Spleen (tissue), 7 donors: ENCODE measurements around the gene PARD3B.

ENCODE experiments used
- POLR2AphosphoS5 ChIP-seq, 3 donors: sonication (generic); formaldehyde crosslinking; IDR thresholded peaks; one replicate each; pipeline ENCODE4 v1.5.1; 2017; ENCODE audit warnings: antibody characterized with exemption in 3 of 3
- TF ChIP-seq, protein P1 (sequence below), 11 experiments: fragments of 200-600 bp in 7 of 11; fragments of 450-650 bp in 4 of 11; sonication (generic) in 4 of 11; IDR thresholded peaks in 8 of 11; conservative IDR thresholded peaks in 3 of 11; 1 replicate in 7 of 11; 2 replicates in 4 of 11; pipeline versions ENCODE4 v1.4.0 to v1.8.0; 2016 to 2021; ENCODE audit warnings: antibody characterized with exemption in 11 of 11, inconsistent platforms in 4 of 11, mild to moderate bottlenecking in 1 of 11
- donor health status: DM: no; HTN: no; CAD: no; lungs with moderate emphysema.
- donor health status: DM: no; HTN: no; CAD: no.
- donor health status: DM: no; HTN: no; CAD: no.

DNA sequence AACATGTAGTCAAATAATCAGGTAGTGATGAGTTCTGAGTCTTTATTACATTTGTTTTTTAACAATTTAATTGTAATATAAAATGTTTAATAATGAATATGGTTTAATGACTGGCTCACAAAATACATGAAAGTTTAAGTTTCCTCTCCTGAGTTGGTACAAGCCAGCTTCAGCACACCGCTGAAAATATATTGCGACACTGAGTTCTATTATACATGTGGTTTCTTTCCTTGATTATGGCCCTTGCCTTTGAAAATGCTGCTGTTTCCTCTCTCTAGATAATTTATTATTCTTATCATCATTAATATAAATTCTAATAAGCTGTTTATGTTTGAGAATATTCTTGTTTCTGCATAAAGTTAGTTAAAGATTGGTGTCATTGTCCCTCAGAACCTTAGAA lies 249.3 kb downstream of the PARD3B start:
- no peak for TF ChIP-seq POLR2AphosphoS5 (IDR thresholded peaks at IDR 0.05)
- TF ChIP-seq, protein P1, sequence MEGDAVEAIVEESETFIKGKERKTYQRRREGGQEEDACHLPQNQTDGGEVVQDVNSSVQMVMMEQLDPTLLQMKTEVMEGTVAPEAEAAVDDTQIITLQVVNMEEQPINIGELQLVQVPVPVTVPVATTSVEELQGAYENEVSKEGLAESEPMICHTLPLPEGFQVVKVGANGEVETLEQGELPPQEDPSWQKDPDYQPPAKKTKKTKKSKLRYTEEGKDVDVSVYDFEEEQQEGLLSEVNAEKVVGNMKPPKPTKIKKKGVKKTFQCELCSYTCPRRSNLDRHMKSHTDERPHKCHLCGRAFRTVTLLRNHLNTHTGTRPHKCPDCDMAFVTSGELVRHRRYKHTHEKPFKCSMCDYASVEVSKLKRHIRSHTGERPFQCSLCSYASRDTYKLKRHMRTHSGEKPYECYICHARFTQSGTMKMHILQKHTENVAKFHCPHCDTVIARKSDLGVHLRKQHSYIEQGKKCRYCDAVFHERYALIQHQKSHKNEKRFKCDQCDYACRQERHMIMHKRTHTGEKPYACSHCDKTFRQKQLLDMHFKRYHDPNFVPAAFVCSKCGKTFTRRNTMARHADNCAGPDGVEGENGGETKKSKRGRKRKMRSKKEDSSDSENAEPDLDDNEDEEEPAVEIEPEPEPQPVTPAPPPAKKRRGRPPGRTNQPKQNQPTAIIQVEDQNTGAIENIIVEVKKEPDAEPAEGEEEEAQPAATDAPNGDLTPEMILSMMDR (IDR thresholded peaks at IDR 0.05 in 8 of 11, conservative IDR thresholded peaks at IDR 0.05 in 3 of 11) = no peak
